ENCODE measurements around the gene AFF4.
"Not testable (repeated sequence)": the region's sequence is repeated elsewhere in the genome, so short reads cannot be mapped to it uniquely, and the experiment has no call there.

Gene AFF4

DNA sequence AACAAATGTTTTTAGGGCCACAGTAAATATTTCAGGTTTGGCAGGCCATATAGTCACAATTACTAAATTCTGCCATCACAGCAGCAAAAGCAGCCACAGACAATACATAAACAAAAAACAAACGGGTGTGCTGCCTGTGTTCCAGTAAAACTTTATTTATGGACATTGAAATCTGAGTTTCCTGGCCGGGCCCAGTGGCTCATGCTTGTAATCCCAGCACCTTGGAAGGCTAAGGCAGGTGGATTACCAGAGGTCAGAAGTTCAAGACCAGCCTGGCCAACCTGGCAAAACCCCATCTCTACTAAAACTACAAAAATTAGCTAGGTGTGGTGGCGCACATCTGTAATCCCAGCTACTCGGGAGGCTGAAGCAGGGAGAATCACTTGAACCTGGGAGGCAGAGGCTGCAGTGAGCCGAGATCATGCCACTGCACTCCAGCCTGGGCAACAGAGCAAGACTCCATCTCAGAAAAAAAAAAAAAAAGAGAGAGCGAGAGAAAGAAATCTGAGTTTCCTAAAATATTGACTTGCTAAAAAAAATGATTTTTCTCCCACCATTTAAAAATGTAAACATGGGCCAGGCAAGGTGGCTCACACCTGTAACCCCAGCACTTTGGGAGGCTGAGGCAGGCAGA, 7.2 kb downstream of the AFF4 start:
- DNase-seq = not testable (repeated sequence)

DNA sequence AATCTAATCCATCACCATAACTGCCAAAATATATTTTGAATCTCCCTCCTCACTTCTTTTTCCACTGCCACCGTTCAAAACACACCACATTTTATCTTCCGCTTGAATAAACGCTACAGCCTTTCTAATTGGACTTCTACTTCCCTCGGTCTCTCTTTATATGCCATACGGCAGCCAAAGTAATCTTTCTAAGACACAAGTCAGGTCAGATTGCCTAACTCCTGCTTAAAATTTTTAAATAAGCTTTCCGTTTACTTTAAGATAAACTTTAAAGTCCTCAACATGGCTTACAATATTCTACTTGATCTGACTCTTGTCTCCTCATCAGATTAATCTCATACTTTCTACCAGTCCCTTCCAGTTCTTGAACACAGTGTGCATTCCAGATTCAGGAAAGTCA, 9.7 kb downstream of the AFF4 start:
- no peak for DNase-seq

DNA sequence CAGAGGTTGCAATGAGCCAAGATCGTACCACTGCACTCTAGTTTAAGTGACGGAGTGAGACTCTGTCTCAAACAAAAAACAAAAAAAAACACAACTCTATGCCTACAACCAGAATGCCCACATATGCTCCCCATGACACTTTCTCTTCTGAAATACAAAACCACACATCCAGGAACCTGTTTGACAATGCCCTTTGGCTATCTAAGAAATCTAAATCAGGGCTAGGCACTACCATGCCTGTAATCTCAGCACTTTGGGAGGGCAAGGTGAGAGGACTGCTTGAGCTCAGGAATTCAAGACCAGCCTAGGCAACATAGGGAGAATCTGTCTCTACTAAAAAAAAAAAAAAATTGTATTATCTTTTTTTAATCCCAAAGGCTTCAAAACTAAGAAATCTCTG, 10.6 kb downstream of the AFF4 start:
- no peak for DNase-seq

DNA sequence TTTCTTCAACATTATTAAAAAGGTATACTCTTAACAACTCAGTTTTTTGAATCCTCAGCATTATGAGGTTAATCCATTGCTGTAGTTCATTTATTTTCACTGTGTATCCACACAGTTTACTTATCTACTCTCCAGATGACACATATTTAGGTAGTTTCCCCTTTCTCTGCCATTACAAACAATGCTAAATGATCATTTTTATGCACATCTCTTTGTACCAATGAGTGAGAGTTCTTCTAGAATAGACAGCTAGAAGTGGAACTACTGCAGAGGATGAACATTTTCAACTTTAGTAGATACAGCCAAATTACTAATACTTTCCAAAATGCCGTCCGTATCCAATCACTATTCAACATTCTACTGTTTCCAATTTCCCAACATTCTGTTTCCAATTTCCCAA, 11.5 kb downstream of the AFF4 start:
- no peak for DNase-seq

DNA sequence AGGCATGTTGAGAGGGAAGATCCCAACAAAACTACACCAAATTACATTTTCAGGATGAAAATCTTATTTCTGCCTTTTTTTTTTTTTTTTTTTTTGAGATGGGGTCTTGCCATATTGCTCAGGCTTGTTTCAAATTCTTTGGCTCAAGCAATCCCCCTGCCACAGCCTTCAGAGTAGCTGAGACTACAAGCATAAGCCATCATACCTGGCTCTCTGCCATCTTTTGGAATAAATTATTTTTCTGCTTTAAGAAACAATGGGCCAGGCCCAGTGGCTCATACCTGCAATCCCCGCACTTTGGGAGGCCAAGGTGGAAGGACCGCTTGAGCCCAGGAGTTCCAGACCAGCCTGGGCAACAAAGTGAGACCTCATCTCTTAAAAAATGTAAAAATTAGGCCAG, 14.3 kb downstream of the AFF4 start:
- DNase-seq = no peak

DNA sequence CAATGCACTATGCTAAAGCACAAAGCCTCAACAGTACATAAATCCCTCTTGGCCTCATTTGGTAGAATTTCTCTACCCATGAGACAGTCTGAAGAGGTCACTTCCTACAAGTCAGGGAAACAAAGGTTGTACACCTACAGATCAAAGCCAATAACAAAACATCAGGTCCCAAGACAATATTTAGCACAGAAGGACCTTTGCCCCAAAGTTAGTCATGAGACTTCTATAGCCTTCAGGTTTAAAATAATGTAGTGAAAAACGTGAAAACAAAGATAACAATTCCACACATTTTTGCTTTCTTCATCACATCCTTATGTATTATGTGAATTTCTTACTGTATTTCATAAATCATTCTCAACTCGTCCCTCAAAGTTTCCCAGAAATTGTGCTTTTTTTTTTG, 15.8 kb downstream of the AFF4 start:
- no peak for DNase-seq

DNA sequence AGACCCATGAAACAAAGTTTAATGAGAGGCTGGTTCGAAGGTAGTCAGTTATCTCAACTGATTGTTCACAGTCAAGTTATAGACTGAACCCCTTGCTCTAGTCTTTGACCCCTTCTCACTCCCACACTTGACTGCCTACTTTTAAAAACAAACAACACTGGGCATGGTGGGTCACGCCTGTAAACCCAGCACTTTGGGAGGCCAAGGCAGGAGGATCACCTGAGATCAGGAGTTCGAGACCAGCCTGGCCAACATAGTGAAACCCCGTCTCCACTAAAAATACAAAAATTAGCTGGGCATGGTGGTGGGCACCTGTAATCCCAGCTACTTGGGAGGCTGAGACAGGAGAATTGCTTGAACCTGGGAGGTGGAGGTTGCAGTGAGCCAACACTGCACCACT, 18.1 kb downstream of the AFF4 start:
- not testable (repeated sequence) for DNase-seq

DNA sequence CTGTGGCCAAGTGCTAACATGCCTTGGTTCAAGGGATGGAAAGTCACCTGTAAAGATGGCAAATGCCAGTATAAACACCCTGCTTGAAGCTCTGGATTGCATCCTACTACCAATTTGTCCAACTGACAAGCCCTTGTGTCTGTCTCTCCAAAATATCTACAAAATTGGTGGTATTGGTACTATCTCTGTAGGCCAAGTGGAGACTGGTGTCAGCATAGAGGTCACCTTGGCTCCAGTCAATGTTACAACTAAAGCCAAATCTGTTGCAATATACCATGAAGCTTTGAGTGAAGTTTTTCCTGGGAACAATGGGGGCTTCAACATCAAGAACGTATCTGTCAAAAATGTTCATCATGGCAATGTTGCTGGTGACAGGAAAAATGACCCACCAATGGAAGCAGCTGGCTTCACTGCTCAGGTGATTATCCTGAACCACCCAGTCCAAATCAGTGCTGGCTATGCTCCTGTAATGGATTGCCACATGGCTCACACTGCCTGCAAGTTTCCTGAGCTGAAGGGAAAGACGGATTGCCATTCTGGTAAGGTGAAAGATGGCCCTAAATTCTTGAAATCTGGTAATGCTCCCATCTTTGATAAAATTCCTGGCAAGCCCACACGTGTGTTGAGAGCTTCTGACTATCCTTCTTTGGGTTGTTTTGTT, 19.9 kb downstream of the AFF4 start:
- DNase-seq = no peak

DNA sequence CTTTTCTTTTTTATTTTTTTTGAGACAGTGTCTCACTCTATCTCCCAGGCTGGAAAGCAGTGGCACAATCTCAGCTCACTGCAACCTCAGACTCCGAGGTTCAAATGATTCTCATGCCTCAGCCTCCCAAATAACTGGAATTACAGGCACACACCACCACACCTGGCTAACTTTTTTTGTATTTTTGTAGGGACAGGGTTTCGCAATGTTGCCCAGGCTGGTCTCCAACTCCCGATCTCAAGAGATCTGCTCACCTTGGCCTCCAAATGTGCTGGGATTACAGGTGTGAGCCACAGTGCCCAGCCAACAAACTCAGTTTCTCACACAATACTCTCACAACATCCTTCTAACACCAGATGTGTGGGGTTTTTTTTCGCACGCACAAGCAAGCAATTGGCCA, 22.1 kb downstream of the AFF4 start:
- no peak for DNase-seq

DNA sequence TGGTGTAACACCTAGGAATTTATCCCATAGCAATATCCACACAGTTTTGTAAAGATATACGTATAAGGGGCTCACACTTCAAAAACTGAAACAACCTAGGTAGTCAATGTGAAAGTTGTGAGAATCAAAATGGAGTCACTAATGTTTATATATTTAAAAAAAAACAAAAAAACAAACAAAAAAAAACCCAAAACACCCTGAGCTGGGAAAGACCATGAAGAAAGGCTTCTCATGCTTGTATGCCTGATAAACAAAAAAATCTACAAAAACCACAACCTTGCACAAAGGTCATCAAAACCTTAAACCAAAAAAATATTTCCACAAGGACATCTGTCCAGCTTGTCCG, 35.4 kb downstream of the AFF4 start:
- no peak for DNase-seq

DNA sequence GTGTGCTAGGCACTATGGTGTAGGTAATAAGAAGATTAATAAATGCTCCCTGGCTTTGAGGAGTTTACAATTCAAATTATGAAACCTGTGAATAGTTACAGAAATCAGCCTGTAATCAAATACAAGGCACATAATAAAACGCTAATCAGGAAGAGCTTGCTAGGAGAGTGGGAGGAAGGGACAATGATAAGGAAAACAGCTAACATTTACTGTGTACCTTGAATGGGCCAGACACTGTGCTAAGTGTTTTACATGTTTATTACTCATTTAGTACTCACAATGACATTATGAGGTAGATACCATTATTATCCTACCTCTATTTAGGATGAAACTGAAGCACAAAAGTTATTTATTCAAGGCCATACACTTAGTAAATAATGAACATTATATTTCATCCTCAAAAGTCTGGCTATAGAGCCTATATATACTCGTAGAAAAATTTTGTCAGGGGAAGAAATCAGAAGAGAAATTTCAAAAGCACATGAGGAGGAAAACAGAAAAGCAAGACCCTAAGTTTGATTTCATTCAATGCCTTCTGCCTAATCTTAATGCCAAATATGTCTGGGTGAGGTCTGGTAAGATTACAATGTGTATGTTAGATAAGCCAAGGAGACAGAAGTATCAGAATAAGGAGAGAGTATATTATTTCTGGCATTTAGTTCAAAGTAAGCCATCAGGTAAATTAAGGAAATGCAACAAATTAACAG, 35.9 kb downstream of the AFF4 start:
- no peak for DNase-seq

DNA sequence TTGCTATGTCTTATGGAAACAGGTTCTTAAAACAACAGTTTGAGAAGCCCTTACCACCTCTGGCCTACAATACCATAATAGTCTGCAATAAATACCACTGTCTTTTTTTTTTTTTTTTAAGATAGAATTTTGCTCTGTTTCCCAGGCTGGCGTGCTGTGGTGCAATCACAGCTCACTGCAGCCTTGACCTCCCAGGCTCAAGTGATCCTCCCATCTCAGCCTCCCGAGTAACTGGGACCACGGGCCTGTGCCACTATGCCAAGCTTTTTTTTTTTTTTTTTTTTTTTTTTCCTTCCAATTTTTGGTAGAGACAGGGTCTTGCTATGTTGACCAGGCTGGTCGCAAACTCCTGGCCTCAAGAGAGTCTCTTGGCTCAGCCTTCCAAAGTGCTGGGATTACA, 37.0 kb downstream of the AFF4 start:
- DNase-seq = no peak

DNA sequence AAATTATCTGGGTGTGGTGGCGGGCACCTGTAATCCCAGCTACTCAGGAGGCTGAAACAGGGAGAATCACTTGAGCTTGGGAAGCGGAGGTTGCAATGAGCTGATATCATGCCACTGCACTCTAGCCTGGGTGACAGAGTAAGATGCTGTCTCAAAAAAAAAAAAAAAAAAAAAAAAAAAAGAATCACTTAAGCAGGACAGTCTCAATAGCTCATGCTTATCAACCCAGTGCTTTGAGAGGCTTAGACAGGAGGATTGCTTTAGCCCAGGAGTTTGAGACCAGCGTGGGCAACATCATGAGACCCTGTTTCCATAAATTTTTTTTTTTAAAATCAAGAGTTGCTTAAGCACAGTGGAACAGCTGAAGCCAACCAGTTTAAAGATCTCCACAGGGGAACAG, 47.3 kb downstream of the AFF4 start:
- DNase-seq = no peak

DNA sequence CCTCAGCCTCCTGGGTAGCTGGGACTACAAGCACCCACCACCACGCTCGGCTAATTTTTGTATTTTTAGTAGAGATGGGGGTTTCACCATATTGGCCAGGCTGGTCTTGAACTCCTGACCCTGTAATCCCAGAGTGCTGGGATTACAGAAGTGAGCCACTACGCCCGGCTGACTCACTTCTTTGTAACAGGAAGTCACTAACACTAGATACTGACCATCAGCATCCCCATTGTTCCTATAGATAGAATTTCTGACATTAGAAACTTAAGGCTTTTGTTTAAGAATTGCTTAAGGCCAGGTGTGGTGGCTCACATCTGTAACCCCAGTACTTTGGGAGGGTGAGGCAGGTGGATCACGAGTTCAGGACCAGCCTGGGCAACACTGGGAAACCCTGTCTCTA, 47.8 kb downstream of the AFF4 start:
- DNase-seq = no peak

DNA sequence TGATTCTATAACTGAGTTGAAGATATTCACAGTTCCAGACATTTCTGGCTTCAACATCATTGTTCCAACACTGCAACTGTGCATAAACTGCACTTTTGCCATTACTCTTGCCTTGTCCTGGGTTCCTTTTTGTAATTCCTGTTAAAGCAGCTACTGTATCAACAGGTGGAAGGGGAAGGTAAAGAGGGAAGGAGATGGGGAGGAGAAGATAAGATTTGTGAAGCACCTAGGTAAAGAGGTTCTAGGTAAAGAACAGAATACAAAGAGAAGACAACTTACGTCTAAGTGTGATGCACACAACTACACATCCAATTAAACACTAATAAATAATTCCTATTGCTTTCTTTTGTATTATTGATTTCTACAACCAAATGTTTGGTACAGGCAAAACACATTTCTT, 53.7 kb downstream of the AFF4 start:
- DNase-seq = no peak

DNA sequence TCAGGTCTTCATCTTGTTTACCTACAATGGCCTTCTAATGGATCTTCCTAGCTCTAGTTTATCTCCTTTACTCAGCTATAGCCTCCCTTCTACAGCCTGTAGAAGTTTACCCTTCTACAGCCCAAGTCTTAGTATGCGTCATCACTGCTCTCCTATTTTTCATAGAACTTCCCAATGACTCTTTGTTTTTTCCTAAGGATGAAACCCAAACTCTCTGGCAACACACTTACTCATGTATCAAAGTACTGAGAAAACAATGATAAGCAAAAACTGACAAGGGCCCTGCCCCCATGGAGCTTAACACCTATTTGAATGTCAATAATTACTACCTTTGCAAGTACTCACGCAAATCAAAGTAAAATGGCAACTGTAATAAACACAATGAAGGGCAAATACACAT, 56.3 kb downstream of the AFF4 start:
- no peak for DNase-seq

DNA sequence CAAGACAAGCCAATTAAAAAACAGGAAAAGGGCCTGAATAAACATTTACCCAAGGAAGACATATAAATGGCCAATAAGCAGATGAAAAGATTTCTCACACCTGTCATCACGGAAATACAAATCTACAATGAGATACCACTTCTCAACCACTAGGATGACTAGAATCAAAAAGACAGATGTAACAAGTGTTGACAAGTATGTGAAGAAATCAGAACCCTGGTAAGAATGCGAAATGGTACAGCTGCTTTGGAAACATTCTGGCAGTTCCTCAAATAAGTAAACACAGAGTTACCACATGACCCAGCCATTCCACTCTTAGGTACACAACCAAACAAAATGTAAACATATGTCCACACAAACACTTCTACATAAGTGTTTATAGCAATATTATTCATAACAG, 57.5 kb downstream of the AFF4 start:
- DNase-seq = no peak

DNA sequence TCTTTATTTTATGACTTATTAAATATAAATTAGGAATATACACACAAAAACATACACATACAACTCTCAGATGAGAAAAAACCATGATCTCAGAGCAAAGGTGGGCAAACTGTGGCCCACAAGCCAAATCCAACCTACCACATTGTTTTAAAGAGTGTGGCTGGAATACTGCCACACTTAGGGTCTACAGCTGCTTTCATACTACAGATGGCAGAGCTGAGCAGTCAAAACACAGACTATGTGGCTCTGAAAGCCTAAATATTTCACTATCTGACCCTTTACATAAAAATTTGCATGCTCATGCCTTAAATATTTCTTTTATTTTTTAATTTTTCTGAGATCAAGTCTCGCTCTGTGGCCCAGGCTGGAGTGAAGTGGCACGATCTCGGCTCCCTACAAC, 61.7 kb downstream of the AFF4 start:
- no peak for DNase-seq

DNA sequence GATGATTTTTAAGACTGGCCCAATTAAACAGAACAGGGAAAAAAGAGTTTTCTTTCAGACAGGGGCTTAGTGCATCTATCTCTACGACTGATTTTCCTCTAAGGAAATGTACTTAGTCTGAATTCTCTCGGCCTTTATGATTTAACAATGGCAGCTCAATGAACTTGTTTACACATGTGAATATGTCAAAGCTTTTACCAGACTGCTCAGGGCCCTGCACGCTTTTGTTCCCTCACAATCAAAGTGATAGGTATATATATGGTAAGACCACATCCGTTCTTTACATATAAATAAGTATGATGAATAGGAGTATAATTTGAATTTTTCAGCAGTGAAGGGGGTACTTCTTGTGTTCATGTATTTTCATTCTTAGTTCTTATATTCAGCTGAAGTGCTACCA, 62.4 kb downstream of the AFF4 start:
- DNase-seq = no peak

DNA sequence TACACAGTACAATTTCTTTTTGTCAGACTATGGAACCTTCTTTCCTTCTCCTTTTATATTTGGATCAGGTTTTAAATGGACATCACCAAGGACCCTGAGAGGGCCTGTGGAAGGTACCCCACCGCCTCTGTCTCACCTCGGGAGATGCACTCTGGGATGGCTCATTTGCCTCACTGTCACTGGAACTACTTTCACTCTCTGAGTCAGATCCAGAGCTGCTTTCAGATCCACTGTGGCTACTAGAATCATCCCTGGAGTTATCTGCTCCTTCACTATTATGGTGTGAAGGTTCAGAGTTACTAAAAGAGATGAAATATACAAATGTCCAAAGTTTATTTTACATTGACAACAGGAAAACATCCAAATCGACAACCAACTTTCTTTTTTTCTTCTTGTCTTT, 65.3 kb downstream of the AFF4 start:
- DNase-seq = no peak

DNA sequence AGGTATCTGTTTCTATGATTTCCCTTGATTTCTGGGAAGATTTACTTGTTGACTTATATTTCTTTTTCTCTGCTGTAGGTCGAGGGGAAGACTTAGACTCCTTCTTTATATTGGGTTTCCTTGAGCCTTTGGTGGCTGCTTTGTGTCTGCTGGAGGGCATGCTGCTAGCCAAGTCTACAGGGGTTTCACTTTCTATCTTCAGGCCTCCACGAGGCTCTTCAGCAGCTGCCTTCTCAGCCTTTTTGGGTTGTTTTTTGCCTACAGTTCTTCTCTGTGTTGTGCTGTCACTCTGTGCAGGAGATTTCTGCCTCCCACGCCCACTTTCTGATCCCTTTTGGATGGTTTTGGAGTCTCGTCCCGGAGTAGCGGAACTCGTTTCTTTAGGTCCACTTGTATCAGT, 66.7 kb downstream of the AFF4 start:
- no peak for DNase-seq

DNA sequence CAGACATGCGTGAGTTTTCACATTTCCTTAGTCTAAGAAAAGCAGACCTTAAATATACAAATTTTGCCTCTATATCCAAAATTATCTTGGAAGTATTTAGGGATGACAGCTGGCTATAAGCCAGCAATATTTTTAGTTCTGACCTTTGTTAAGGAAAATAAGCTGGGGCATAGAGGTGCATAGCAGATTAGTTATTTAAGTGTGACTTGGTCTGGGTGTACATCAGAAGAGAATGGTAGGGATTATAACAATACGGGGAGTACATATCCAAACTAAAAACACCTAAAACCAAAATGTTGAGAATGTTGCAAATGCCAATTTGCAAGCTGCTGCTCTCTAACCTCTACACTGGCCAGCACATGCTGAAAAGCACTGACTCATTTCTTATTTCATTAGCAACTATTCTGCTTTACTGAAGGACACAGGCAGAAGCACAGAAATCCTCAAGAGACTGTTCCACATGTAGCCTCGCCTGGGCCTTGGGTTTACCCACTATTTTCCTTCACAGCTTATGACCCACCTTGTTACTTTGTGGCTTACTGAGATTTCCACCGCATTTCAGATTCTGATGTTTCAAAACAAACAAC, 67.6 kb downstream of the AFF4 start:
- DNase-seq = no peak

DNA sequence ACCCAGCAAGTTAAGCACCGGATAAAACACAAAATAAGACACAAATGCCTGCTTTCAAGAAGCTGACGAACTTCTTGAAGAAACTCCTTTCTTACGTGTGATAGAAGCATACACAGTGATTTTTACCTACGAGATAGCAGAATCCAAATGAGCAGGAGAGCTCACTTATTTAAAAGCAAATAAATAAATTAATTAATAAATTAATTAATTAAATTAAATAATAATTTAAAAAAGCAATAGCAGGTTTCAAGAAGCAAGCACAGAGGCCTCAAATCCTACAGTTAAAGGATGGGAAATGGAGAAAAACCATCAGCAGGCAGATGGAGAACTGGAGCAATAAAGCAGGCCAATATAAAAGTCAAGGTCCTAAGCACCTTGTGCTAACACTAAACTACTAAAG, 72.6 kb downstream of the AFF4 start:
- no peak for DNase-seq

DNA sequence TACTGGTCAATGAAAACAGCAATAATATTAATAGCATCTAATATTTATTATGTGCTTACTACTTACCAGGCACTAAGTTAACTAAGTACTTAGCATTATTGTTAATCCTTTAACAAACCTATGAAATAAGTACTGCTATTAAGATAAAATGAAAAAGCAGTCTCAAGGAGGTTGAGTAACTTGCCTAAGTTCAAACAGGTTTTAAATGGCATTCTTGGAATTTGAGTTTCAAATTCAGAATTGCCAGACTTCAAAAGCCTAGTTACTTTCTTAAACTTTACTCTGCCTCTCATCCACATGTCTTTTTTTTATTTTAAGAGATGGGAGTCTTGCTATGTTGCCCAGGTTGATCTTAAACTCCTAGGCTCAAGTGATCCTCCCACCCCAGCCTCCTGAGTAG, 73.9 kb downstream of the AFF4 start:
- DNase-seq = no peak

Measured in activated CD8-positive, alpha-beta memory T cell treated with anti-CD3 and anti-CD28 coated beads, Interleukin-2, amount 50 U/mL, for 48 hours (primary cell).